Keratinocyte (primary cell): ENCODE data around the gene TFAP2D. TPM values are rescaled to one million over a fixed set of nuclear protein-coding genes. Genes with fewer than 3 reads are reported as not detected.

ENCODE experiments used
- DNase-seq: peaks from one replicate; pipeline ENCODE4 v3.0.0-alpha.2; 2011; ENCODE audit warnings: low read depth, missing footprints, low spot score
- FAIRE-seq: peaks from 2 replicates; lab custom pipeline; 2011; peaks lifted over from hg19 to GRCh38; lab: Jason Lieb, UNC
- H2AFZ ChIP-seq: 2 replicates; pipeline ENCODE4 v1.6.0; 2012; ENCODE audit warnings: low read length, control low read depth, inconsistent platforms; ENCODE audit not compliant: control insufficient read depth
- H3K27ac ChIP-seq: 2 replicates; pipeline ENCODE4 v1.5.1; 2011; ENCODE audit warnings: low read length; ENCODE audit not compliant: control insufficient read depth, insufficient read depth
- H3K27me3 ChIP-seq: 3 replicates; pipeline ENCODE4 v1.6.0; 2011; ENCODE audit warnings: low read length; ENCODE audit not compliant: control insufficient read depth, insufficient read depth; ENCODE audit errors: extremely low read depth
- H3K36me3 ChIP-seq, 2 experiments: 2 replicates in 1 of 2; 3 replicates in 1 of 2; pipeline ENCODE4 v1.5.1; 2011; ENCODE audit warnings: low read length in 2 of 2, mild to moderate bottlenecking in 1 of 2; ENCODE audit not compliant: control insufficient read depth in 2 of 2, insufficient read depth in 2 of 2; ENCODE audit errors: extremely low read depth in 1 of 2
- H3K4me1 ChIP-seq: 3 replicates; pipeline ENCODE4 v1.5.1; 2011; ENCODE audit warnings: low read length; ENCODE audit not compliant: control insufficient read depth, insufficient read depth; ENCODE audit errors: extremely low read depth
- H3K4me2 ChIP-seq: 3 replicates; pipeline ENCODE4 v1.6.0; 2011; ENCODE audit warnings: low read depth, low read length; ENCODE audit not compliant: control insufficient read depth, insufficient read depth; ENCODE audit errors: extremely low read depth
- H3K4me3 ChIP-seq, 3 experiments: fragments of 200-600 bp in 1 of 3; sonication (generic) in 1 of 3; 2 replicates in 2 of 3; 3 replicates in 1 of 3; pipeline ENCODE4 v1.5.1; 2011 to 2016; ENCODE audit warnings: low read length in 3 of 3, mild to moderate bottlenecking in 3 of 3, control low read depth in 2 of 3, inconsistent platforms in 1 of 3, low read depth in 1 of 3, mixed read lengths in 1 of 3, mixed run types in 1 of 3, moderate library complexity in 1 of 3; ENCODE audit not compliant: control insufficient read depth in 2 of 3, insufficient read depth in 2 of 3; ENCODE audit errors: extremely low read depth in 1 of 3
- H3K79me2 ChIP-seq: 2 replicates; pipeline ENCODE4 v1.6.0; 2012; ENCODE audit warnings: low read length; ENCODE audit not compliant: control insufficient read depth, insufficient read depth
- H3K9ac ChIP-seq: 3 replicates; pipeline ENCODE4 v1.6.0; 2011; ENCODE audit warnings: low read length; ENCODE audit not compliant: control insufficient read depth, insufficient read depth; ENCODE audit errors: extremely low read depth
- H3K9me1 ChIP-seq: 3 replicates; pipeline ENCODE4 v1.6.0; 2011; ENCODE audit warnings: low read length; ENCODE audit not compliant: control insufficient read depth, insufficient read depth; ENCODE audit errors: extremely low read depth
- H3K9me3 ChIP-seq: 2 replicates; pipeline ENCODE4 v1.5.1; 2012; ENCODE audit warnings: low read depth, low read length; ENCODE audit not compliant: control insufficient read depth
- H4K20me1 ChIP-seq: 3 replicates; pipeline ENCODE4 v1.6.0; 2011; ENCODE audit warnings: low read length; ENCODE audit not compliant: control insufficient read depth, insufficient read depth; ENCODE audit errors: extremely low read depth
- CTCF ChIP-seq, 3 experiments: IDR thresholded peaks in 1 of 3; conservative IDR thresholded peaks in 1 of 3; optimal IDR thresholded peaks in 1 of 3; 2 replicates in 2 of 3; 3 replicates in 1 of 3; pipeline versions ENCODE3 to v1.5.1; 2011; ENCODE audit warnings: low read length in 3 of 3, mild to moderate bottlenecking in 3 of 3, moderate library complexity in 2 of 3, control low read depth in 1 of 3, inconsistent platforms in 1 of 3; ENCODE audit not compliant: insufficient read depth in 2 of 3; ENCODE audit errors: extremely low read depth in 1 of 3
- EZH2 ChIP-seq: IDR thresholded peaks from one replicate; pipeline ENCODE4 v1.6.1; 2012; ENCODE audit warnings: inconsistent platforms, mild to moderate bottlenecking, low read length, moderate library complexity
- dilution Hi-C: fragments of 300-500 bp; cut with MboI; formaldehyde crosslinking; loops from one replicate; pipeline ENCODE4 v1.7.0; 2020; ENCODE audit warnings: low sequenced_read_pairs; ENCODE audit not compliant: extremely low pct_ligation_motif_present
- polyA plus RNA-seq, 5 experiments: library from polyadenylated mRNA; depleted of rRNA in 3 of 5; stranded (reverse) in 3 of 5; stranded (forward) in 1 of 5; unstranded in 1 of 5; fragments of >200 nt; gene quantifications; 1 replicate in 1 of 5; 2 replicates in 3 of 5; 3 replicates in 1 of 5; pipeline versions ENCODE4 v1.2.1 to v1.2.3, GENCODE V29; 2011 to 2012; ENCODE audit warnings: missing spikeins in 2 of 5, low read depth in 1 of 5, low replicate concordance in 1 of 5

The TFAP2D gene
- polyA plus RNA-seq, 1 donor (not counting 4 experiments of a cell fraction or from before 2014, with no cell fraction given) = not detected

- no peaks in the 10 kb centered on the region for H3K4me1 ChIP-seq
- no peak for DNase-seq
- TF ChIP-seq EZH2 = peak; percentile 98
- TF ChIP-seq CTCF (optimal IDR thresholded peaks at IDR 0.05 in 1 of 3, IDR thresholded peaks at IDR 0.05 in 1 of 3, conservative IDR thresholded peaks at IDR 0.05 in 1 of 3; ENCODE audit: extremely low read depth in 1 of 3, insufficient read depth in 2 of 3, low read length in 3 of 3) = no peak
- no peaks in the 10 kb centered on the region for H3K9me3 ChIP-seq
- H3K36me3 ChIP-seq = no peaks in the 10 kb centered on the region
- H3K4me2 ChIP-seq = no peak overlapping the region
- no peak overlapping the region for H3K9ac ChIP-seq
- no peaks in the 10 kb centered on the region for H4K20me1 ChIP-seq
- H3K9me1 ChIP-seq = no peaks in the 10 kb centered on the region
- dilution Hi-C loops = no loop called here
- H3K27me3 ChIP-seq = peaks cover 95% of the 10 kb centered on the region
- H3K4me3 ChIP-seq = no peak overlapping the region
- no peaks in the 10 kb centered on the region for H3K79me2 ChIP-seq
- no peak overlapping the region for H2AFZ ChIP-seq
- H3K27ac ChIP-seq = no peak overlapping the region
- FAIRE-seq = no peak
Observed at GRCh38 chr6:50714487-50715379, 1.4 kb downstream of the TFAP2D start.

- Histone ChIP-seq H2AFZ (no peak overlapping the region), H3K27me3 (peaks cover 89% of the 10 kb centered on the region), H3K4me1 (no peaks in the 10 kb centered on the region), H3K9me1 (no peaks in the 10 kb centered on the region), H3K27ac (no peak overlapping the region), H3K4me2 (no peak overlapping the region), H3K9me3 (no peaks in the 10 kb centered on the region), H3K9ac (no peak overlapping the region), H3K79me2 (no peaks in the 10 kb centered on the region), H3K36me3 (no peaks in the 10 kb centered on the region), H4K20me1 (no peaks in the 10 kb centered on the region), H3K4me3 (no peak overlapping the region)
- dilution Hi-C loops = no loop called here
- TF ChIP-seq EZH2 = no peak
- TF ChIP-seq CTCF (optimal IDR thresholded peaks at IDR 0.05 in 1 of 3, IDR thresholded peaks at IDR 0.05 in 1 of 3, conservative IDR thresholded peaks at IDR 0.05 in 1 of 3; ENCODE audit: extremely low read depth in 1 of 3, insufficient read depth in 2 of 3, low read length in 3 of 3) = no peak
- FAIRE-seq (no peak), DNase-seq (no peak)
Observed at GRCh38 chr6:50716899-50717509, 3.7 kb downstream of the TFAP2D start.
